GM21786 (cell line): Measurements from ENCODE around the gene UNC80.

ENCODE experiments used
- ATAC-seq: cut with Tn5 transposase; IDR thresholded peaks from one replicate; pipeline ENCODE4 v1.9.1; 2021; ENCODE audit not compliant: unreplicated experiment

UNC80 gene

DNA sequence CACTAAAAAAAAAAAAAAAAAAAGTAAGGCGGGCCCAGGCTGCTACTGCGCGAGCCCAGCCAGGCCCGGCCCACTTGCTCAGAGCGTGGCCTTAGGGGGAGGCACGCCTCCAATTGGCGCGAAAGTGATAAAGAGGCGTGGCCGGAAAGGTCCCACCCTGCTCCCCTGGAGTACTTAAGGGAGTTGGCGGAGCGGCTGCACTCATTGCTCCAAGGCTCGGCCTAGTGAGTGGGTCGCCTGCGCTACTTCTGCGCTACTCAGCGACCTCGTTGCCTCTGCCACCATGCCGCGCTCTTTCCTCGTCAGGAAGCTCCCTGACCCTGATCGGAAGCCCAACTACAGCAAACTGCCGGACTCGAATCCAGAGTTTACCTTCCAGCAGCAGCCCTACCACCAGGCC is 36.9 kb downstream of the UNC80 start:
- no peak for ATAC-seq

DNA sequence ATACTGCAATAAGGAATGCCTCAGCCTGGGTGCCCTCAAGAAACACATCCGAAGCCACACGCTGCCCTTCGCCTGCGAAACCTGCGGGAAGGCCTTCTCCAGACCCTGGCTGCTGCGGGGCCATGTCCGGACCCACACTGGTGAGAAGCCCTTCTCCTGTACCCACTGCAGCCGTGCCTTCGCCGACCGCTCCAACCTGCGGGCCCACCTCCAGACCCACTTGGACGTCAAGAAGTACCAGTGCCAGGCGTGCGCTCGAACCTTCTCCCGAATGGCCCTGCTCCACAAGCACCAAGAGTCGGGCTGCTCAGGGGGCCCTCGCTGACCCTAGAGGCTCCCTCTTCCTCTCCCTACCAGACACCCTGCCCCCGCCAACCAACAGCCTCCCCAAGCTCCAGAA is 37.6 kb downstream of the UNC80 start:
- no peak for ATAC-seq

DNA sequence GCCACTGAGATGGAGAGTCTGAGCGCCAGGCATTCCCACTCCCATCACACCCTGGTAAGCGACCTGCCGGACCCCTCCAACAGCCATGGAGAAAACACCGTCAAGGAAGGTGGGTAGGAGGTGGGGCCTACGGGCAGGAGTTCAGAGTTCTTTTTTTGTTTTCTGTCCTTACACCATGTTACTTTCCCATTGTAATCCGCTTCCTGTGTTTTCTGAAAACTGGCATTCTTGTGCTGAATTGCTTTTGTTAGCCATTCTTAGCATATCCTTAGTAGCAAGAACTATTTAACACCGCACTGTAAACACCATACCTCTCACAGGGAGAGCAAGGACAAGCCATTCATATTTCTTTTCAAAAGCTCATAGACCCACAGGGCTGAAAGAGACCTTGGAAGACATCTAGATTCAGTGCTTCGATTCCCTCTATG is 46.2 kb downstream of the UNC80 start:
- no peak for ATAC-seq

DNA sequence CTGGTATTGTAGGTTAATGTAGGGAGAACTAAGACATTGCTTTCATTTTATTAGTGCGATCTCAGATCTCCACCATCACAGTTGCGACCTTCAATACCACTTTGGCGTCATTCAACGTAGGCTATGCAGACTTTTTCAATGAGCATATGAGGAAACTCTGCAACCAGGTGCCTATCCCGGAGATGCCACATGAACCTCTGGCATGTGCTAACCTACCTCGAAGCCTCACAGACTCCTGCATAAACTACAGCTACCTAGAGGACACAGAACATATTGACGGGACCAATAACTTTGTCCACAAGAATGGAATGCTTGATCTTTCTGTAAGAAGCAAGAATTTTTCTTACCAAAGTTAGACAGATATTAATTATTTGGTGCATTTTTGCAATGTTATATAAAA is 47.3 kb downstream of the UNC80 start:
- ATAC-seq, result no peak

DNA sequence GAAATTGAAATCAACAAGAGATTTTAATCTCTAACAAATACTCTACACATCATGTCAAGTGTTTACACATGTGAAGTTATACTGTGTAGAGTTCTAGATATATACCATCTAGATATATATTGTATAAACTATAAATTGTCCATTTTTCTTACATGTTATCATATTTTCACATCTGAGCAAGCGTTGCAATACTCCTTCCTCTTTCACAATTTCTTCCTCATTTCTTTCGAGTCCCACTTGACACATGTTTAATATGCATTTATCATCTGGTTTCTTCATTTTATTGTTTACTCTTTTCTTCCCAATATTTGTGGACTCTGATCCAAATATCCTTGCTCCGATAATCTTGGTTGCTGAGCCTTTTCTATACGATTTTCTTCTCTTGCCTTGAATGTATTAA is 50.2 kb downstream of the UNC80 start:
- ATAC-seq, result no peak

DNA sequence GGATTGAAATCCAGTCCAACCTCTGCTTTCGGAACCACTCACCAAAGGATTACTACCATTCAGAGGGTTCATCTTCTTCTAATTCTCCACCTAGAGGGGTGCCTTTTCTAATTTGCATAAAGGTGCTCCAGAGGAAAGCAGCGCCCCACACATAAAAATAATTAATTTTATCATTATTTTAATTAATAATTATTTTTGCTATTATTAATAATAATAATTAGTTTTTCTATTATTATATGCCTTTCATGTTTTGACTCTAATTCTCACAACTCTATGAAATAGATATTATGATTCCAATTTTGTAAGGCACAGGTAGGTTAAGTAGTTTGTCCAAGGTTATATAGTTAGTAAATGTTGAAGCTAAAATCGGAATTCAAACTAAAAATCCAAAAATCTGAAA is 51.9 kb downstream of the UNC80 start:
- no peak for ATAC-seq

DNA sequence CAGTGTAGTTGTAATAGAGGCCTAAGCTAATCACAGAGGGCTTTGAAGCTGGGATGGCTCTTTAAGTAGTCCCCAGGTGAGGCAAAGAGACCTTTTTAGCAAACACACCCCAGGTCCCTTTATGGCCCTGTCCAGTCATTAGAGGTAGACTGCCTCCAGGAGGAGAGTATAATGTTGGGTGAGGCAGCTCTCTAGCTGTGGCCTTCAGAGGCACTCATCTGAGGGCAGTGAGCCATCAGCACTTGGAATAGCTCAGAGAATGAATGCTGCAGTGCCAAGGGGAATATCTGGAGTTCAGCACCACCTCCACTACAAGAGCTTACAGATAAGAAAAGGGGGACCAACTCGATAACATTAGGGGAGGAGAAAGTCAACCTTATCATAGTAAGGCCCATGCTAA is 52.8 kb downstream of the UNC80 start:
- no peak for ATAC-seq

DNA sequence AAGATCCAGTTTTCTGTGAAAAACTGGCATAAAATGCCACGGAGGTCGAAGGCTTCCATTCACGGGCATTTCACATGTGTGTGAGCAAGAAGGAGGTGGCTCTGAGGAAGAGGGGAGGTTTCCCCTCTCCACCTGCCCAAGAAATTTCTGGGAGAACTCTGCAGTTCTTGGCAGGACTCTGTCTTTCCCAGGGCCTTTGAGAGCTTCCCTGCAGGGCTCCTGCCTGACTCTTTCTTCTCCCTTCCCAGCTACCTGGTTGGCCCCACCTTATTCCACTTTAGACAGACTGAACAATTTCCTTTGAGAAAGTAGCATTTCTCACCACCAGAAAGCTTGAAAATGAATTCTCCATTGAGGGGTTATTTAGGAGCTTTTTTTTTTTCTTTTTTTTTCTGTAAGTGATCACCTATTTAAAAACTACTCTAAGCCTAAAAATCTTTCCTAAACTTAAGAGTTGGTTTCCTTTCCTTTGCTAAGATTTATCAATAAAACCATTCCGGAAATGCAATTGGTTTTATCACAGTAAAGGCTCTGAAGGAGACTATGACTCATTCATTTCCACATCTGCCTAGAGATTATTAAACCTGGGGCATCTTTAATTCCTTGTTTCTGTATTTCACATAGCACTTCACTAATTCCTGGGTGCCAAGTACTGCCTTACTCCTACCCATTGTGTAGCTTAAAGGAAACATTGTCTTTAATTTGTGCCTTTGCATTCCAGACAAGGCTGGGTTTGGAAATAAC is 59.3 kb downstream of the UNC80 start:
- no peak for ATAC-seq

DNA sequence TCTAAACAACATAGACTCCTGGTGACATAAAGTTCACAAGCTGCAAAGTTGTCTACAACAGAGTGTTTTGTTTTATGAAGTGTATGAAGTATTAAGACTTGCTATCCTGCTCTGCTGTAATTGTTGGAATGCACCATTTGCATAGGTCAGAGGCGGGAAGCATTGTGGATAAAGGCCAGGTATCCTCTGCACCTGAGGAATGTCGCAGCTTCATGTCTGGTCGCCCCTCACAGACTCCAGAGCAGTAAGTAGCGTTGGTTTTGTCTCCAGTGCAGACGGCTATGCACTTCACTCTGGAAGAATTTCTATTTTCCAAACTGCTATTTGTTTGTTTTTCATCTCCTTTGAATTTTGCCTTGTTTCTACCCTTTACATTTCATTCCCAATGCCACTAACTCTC is 63.1 kb downstream of the UNC80 start:
- no peak for ATAC-seq

DNA sequence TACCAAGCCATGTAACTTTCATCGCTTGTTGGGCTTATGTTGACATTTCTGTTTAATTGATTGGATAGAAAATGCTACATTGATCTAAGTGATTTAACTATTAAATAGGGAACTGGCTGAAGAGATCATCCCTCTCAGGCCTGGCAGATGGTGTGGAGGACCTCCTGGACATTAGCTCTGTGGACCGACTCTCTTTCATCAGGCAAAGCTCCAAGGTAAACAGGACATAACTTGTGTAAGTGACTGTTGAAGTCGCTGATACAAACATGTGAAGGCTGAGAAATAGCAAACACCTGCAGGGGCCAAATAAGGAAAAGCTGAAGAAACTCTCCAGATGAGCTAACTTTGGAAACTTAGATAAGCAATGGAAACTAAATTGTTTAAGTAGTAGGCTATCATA is 68.8 kb downstream of the UNC80 start:
- no peak for ATAC-seq

DNA sequence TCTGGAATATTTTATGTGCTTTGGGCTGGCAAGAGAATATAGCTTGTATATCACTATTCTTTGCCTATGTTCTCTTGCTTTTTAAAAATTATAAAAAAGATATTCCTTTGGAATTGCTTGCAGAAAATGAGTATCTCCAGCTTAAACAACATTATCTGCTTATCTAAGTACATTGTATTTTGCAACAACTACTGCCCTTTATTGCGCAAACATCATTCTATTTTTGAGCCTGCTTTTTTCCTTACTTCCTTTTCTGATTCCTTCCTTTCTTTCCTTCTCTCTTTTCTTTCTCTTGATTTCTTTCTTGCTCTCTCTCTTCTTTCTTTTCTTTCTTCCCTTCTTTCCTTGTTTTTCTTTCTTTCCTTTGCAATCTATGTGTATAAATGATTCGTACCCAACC is 74.0 kb downstream of the UNC80 start:
- no peak for ATAC-seq

DNA sequence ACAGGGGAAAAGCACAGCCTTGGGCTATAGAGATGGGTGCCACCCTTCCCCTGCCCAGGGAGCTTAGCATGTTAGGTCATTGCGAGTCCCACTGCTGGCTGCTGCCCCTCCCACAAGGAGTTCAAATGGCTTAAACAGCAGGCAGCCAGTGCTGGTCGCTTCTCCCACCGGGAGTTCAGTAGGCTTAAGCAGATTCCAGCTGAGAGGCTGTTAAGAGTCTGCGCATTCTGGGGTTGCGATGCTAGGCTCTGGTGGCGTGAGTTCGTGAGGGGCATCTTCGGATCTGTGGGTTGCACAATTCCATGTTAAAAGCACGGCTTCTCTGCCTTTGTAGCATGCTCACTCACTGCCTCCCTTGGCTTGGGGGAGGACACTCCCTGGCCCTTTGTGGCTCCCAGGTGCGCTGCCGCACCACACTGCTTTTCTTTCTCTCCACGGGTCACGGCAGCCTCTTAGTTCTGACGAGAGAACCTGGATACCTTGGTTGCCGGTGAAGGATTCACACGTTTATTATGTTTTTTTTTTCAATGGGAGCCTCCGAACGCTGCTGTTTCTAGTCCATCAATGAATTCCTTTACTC is 93.2 kb downstream of the UNC80 start:
- no peak for ATAC-seq

DNA sequence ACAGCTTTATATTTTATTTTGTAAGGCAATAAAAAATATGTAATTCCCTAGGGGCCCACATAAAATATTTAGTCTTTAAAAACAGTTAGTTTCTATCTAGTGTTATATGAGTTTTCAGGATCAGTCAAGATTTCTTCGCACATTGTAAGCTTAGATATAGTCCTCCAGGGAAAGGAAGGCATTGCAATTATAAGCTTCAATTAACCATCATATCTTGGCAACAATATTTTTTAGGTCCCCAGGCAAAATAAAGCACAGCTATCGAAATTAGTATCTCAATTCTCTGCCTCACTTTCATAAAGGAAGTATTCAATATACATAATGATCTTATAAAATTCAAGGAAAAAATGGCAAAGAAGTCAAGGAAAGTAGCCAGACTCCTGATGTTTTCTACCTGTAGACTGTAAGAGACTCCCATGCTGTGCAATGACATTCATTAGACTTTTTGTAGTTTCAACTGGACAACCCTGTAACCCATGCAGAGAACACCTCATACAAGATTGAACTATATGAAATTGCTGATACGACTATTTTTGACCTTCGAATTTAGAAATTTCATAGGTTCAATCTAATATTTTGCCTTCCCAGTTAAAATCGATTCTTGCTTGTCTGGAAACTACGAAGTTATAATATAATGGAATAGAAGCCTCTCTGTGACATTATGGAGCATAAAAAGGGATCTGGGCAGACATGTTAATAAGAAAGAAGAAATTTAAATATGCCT is 96.8 kb downstream of the UNC80 start:
- no peak for ATAC-seq

DNA sequence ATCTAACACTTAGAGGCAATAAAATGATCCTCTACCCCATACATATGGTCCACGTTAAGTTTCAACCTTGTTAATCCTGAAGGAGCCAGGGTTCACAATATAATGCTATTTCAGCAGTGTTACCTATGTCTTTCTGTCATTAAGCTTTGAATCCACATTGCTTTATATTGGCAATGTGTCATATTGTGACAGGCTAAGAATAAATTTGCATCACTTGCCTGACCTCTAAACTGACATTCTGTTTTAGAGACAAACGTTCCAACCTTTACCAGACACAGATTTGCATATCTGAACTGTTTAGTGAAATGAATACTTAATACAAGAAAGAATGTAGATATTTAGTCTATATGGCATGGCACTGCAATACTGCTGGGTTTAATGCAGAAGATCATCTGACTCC is 98.4 kb downstream of the UNC80 start:
- no peak for ATAC-seq

DNA sequence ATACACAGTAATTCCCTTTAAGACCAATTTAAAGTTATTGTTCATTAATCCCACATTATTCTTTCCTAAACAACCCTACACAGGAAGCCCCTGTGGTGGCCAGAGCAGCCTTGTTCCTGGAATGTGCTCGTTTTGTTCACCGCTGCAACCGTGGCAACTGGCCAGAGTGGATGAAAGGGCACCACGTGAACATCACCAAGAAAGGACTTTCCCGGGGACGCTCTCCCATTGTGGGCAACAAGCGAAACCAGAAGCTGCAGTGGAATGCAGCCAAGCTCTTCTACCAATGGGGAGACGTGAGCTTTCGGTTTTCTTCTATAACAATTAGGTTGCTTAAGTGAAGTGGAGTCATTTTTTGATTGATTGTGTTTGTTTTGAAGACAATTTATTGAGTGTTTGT is 101.0 kb downstream of the UNC80 start:
- no peak for ATAC-seq

DNA sequence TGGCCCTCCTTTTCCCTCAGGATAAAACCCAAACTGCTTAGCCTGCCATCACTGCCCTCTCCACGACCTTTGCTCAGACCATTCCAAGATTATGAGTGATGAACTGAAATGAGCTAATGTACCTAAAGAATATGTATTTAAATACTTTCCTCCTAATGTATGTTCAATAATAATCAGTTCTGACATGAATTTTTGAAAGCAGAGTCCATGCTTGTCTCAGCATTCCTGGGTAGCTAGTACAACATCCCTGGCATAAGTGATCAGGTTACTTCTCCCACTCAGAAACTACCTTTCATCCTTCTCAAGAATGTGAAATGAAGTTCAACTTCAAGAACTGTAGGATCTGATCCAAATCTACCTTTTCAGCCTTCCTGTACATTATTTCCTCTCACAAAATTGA is 103.6 kb downstream of the UNC80 start:
- no peak for ATAC-seq

DNA sequence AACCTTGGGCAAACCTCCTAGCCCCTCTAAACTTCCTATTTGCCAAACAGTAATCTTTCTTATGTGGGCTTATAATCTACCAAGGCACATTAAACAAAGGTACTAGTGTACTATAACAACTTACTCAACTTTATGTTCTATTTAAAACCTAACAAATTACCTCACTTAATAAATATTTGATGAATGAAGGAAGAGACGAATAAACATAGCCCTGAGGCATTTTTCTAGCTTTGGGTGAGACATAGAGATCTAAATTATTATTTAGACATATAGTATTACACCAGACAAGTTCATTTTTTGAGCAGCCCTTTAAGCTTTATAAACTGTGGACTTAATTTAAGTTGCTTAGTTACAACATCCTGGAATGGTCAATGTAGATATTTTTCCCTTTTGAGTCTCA is 104.6 kb downstream of the UNC80 start:
- ATAC-seq, result no peak

DNA sequence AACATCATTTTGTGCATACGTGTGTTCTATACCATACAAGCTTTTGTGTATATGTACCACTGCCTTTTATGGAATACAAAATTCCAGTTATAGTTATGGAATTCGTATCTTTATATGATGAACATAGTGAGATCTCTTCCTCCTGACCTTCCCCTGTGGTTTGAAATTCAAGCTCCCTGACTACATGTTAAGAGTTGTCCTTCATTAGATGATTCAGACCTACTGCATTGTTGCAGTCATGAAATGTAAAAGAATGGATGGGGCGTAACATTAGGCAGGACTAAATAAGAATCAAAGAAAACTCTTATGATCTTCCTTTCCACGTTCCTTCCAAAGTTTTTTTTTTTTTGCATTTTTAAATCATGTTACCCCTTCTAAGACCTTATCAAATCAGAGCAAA is 107.1 kb downstream of the UNC80 start:
- no peak for ATAC-seq

DNA sequence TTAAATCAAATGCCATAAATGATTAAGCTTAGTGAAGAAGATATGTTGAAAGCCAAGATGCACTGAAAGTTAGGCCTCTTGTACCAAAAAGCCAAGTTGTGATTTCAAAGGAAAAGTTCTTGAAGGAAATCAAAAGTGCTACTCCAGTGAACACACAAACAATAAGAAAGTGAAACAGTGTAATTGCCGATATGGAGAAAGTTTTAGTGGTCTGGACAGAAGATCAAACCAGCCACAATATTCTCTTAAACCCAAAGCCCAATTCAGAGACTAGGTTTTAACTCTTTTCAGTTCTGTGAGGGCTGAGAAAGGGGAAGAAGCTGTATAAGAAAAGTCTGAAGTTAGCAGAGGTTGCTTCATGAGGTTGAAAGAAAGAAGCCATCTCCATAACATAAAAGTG is 129.0 kb downstream of the UNC80 start:
- ATAC-seq, result no peak

DNA sequence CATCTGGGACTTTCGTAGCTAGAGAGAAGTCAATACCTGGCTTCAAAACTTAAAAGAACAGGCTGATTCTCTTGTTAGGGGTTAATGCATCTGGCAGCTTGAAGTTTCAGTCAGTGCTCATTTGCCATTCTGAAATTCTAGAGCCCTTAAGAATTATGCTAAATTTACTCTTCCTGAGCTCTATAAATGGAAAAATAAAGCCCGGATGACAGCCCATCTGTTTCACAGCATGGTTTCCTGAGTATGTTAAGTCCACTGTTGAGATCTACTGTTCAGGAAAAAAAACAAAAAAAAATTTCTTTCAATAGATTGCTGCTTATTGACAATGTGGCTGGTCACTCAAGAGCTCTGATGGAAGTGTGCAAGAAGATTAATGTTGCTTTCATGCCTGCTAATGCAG is 129.5 kb downstream of the UNC80 start:
- ATAC-seq, result no peak

DNA sequence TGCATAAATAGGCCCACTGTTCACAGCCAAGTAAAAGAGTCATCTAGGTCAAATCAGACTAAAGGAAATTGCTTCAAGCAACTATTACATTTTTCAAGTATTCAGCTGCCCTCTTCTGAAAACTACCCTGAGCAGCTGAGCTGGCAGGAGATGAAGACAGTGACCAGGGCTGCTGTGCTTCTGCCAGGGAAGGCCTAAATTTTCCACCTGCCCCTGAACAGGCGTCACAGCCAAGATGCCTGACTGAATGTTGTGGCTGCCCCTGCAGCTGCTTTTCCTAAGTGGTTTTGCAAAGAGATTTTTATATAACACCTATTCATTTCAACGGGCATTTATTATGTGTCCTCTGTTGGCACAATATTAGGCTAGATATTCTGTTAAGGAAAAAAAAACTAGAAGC is 134.1 kb downstream of the UNC80 start:
- no peak for ATAC-seq

DNA sequence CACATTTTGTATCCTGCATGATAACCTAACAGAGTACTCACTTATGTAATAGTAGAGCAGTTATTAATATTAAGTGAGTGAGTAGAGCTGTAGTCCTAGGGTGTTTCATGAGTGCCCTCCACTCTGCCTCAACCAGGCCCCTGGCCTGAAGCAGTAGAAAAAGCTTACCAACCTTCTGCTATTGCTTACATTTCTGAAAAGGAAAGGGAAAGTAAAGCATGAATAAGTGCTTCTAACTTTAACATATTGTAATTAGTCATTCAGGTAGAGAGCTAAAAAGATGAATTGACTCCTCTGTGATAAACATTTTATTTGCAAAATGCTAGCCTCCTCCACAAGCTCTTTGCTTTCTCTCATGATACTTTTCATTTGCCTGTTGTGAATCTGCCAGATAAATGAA is 136.1 kb downstream of the UNC80 start:
- ATAC-seq, result no peak
